CD4-positive, alpha-beta T cell treated with Interleukin-15 for 4 hours (primary cell): ENCODE results near the gene PLCH1.

ENCODE experiments used
- DNase-seq: peaks from one replicate; pipeline ENCODE4 v3.0.0-alpha.2; 2020; ENCODE audit warnings: low spot score

PLCH1 gene

GRCh38 chr3:155744626-155745324 lies at the start of gene PLCH1:
PLCH1 (minus strand) TSS chr3:155745071; CDS start chr3:155704224, 40,847 bp downstream.
- DNase-seq, result peak; percentile 22

GRCh38 chr3:155792532-155792931 lies 47.7 kb upstream of the PLCH1 start:
- DNase-seq, result no peak

- no peak for DNase-seq
These were observed 46.3 kb upstream of the PLCH1 start for GRCh38 chr3:155791190-155791589.

- no peak for DNase-seq
These were observed 45.5 kb upstream of the PLCH1 start for GRCh38 chr3:155790272-155790925.

GRCh38 chr3:155785662-155786295 lies 40.9 kb upstream of the PLCH1 start:
- DNase-seq, result no peak

GRCh38 chr3:155782390-155782953 lies 37.6 kb upstream of the PLCH1 start:
- DNase-seq, result no peak

- DNase-seq, result no peak
These were observed 35.4 kb upstream of the PLCH1 start for GRCh38 chr3:155780291-155780690.

GRCh38 chr3:155778462-155778861 lies 33.6 kb upstream of the PLCH1 start:
- no peak for DNase-seq

- no peak for DNase-seq
These were observed 27.9 kb upstream of the PLCH1 start for GRCh38 chr3:155772801-155773200.

GRCh38 chr3:155771126-155771525 lies 26.3 kb upstream of the PLCH1 start:
- DNase-seq, result no peak

- no peak for DNase-seq
These were observed 21.3 kb upstream of the PLCH1 start for GRCh38 chr3:155766206-155766605.

- no peak for DNase-seq
These were observed 19.1 kb upstream of the PLCH1 start for GRCh38 chr3:155763870-155764463.

- no peak for DNase-seq
These were observed 15.8 kb upstream of the PLCH1 start for GRCh38 chr3:155760653-155761052.

- DNase-seq, result no peak
These were observed 12.7 kb upstream of the PLCH1 start for GRCh38 chr3:155757577-155757976.

GRCh38 chr3:155753038-155753639 lies 8.3 kb upstream of the PLCH1 start:
- peak; percentile 25 for DNase-seq

- no peak for DNase-seq
These were observed 3.9 kb upstream of the PLCH1 start for GRCh38 chr3:155748611-155749365.

GRCh38 chr3:155747946-155748290 lies 3.0 kb upstream of the PLCH1 start:
- no peak for DNase-seq

GRCh38 chr3:155747286-155747945 lies 2.5 kb upstream of the PLCH1 start:
- no peak for DNase-seq

- no peak for DNase-seq
These were observed 1.8 kb upstream of the PLCH1 start for GRCh38 chr3:155746703-155747102.

GRCh38 chr3:155745795-155746550 lies 1.1 kb upstream of the PLCH1 start:
- DNase-seq, result no peak
